ENCODE data around the gene RBL2. TPM values are rescaled to one million over a fixed set of nuclear protein-coding genes. Genes with fewer than 3 reads are reported as not detected.
"Not testable (repeated sequence)": the region's sequence is repeated elsewhere in the genome, so short reads cannot be mapped to it uniquely, and the experiment has no call there.

The RBL2 gene
- total RNA-seq, 1 donor from 2014 or later: 43.4 TPM

- H3K4me1 Mint-ChIP-seq (ENCODE audit: unreplicated experiment): peaks cover 6% of the 10 kb centered on the region
- no peak overlapping the region for H3K4me3 Mint-ChIP-seq (ENCODE audit: unreplicated experiment)
- DNase-seq (ENCODE audit: extremely low spot score, unreplicated experiment): peak; percentile 87
- H3K9me3 Mint-ChIP-seq (ENCODE audit: unreplicated experiment): no peaks in the 10 kb centered on the region
- H3K27me3 Mint-ChIP-seq (ENCODE audit: unreplicated experiment): peaks cover 2% of the 10 kb centered on the region
- TF ChIP-seq CTCF (IDR thresholded peaks at IDR 0.05): peak; percentile 96
- no peaks in the 10 kb centered on the region for H3K36me3 Mint-ChIP-seq (ENCODE audit: unreplicated experiment)
- no peak overlapping the region for H3K27ac Mint-ChIP-seq (ENCODE audit: unreplicated experiment)
These were observed 75.8 kb downstream of the RBL2 start for GRCh38 chr16:53509906-53510703.

GRCh38 chr16:53510704-53511070 is 76.4 kb downstream of the RBL2 start:
- no peaks in the 10 kb centered on the region for H3K36me3 Mint-ChIP-seq (ENCODE audit: unreplicated experiment)
- TF ChIP-seq CTCF (IDR thresholded peaks at IDR 0.05): no peak
- H3K4me3 Mint-ChIP-seq (ENCODE audit: unreplicated experiment): no peak overlapping the region
- no peak for DNase-seq (ENCODE audit: extremely low spot score, unreplicated experiment)
- no peak overlapping the region for H3K27ac Mint-ChIP-seq (ENCODE audit: unreplicated experiment)
- H3K9me3 Mint-ChIP-seq (ENCODE audit: unreplicated experiment): no peaks in the 10 kb centered on the region
- peaks cover 6% of the 10 kb centered on the region for H3K4me1 Mint-ChIP-seq (ENCODE audit: unreplicated experiment)
- peaks cover 2% of the 10 kb centered on the region for H3K27me3 Mint-ChIP-seq (ENCODE audit: unreplicated experiment)

- Mint-ChIP-seq H3K4me1 (ENCODE audit: unreplicated experiment) (peaks cover 9% of the 10 kb centered on the region), H3K27me3 (ENCODE audit: unreplicated experiment) (peaks cover 2% of the 10 kb centered on the region), H3K4me3 (ENCODE audit: unreplicated experiment) (no peak overlapping the region), H3K27ac (ENCODE audit: unreplicated experiment) (no peak overlapping the region), H3K9me3 (ENCODE audit: unreplicated experiment) (no peaks in the 10 kb centered on the region), H3K36me3 (ENCODE audit: unreplicated experiment) (no peaks in the 10 kb centered on the region)
- TF ChIP-seq CTCF (IDR thresholded peaks at IDR 0.05): no peak
- no peak for DNase-seq (ENCODE audit: extremely low spot score, unreplicated experiment)
These were observed 76.8 kb downstream of the RBL2 start for GRCh38 chr16:53511084-53511402.

GRCh38 chr16:53511403-53512280 is 77.4 kb downstream of the RBL2 start:
- H3K36me3 Mint-ChIP-seq (ENCODE audit: unreplicated experiment): no peaks in the 10 kb centered on the region
- H3K27me3 Mint-ChIP-seq (ENCODE audit: unreplicated experiment): peaks cover 2% of the 10 kb centered on the region
- no peak overlapping the region for H3K4me3 Mint-ChIP-seq (ENCODE audit: unreplicated experiment)
- peaks cover 9% of the 10 kb centered on the region for H3K4me1 Mint-ChIP-seq (ENCODE audit: unreplicated experiment)
- DNase-seq (ENCODE audit: extremely low spot score, unreplicated experiment): no peak
- no peak for TF ChIP-seq CTCF (IDR thresholded peaks at IDR 0.05)
- H3K9me3 Mint-ChIP-seq (ENCODE audit: unreplicated experiment): no peaks in the 10 kb centered on the region
- no peak overlapping the region for H3K27ac Mint-ChIP-seq (ENCODE audit: unreplicated experiment)

- not testable (repeated sequence) for H3K9me3 Mint-ChIP-seq (ENCODE audit: unreplicated experiment); H3K36me3 Mint-ChIP-seq (ENCODE audit: unreplicated experiment); DNase-seq (ENCODE audit: extremely low spot score, unreplicated experiment); H3K4me1 Mint-ChIP-seq (ENCODE audit: unreplicated experiment); H3K27ac Mint-ChIP-seq (ENCODE audit: unreplicated experiment); H3K27me3 Mint-ChIP-seq (ENCODE audit: unreplicated experiment); H3K4me3 Mint-ChIP-seq (ENCODE audit: unreplicated experiment)
These were observed 78.5 kb downstream of the RBL2 start for GRCh38 chr16:53512795-53513194.
